ENCODE measurements around the gene NISCH.

The NISCH gene

GRCh38 chr3:52480768-52481715 lies 25.6 kb downstream of the NISCH start:
- TF ChIP-seq NFRKB (IDR thresholded peaks at IDR 0.05), result no peak
- TF ChIP-seq LEF1 (IDR thresholded peaks at IDR 0.05; ENCODE audit: borderline replicate concordance), result no peak
- no peak for TF ChIP-seq FOXM1 (IDR thresholded peaks at IDR 0.05; ENCODE audit: borderline replicate concordance)
- TF ChIP-seq BHLHE40 (IDR thresholded peaks at IDR 0.05; ENCODE audit: borderline replicate concordance), result no peak
- no peak for TF ChIP-seq SUZ12 (IDR thresholded peaks at IDR 0.05)
- no peak for TF ChIP-seq PKNOX1 (IDR thresholded peaks at IDR 0.05)
- no peak for TF ChIP-seq SP1 (IDR thresholded peaks at IDR 0.05)
- no peak for TF ChIP-seq L3MBTL2 (conservative IDR thresholded peaks at IDR 0.05)
- TF ChIP-seq FOXA1 (IDR thresholded peaks at IDR 0.05), result no peak
- no peak for TF ChIP-seq ZNF384 (IDR thresholded peaks at IDR 0.05)
- TF ChIP-seq CTBP1 (IDR thresholded peaks at IDR 0.05; ENCODE audit: borderline replicate concordance), result no peak
- no peak for TF ChIP-seq TARDBP (IDR thresholded peaks at IDR 0.05)
- TF ChIP-seq HDGF (IDR thresholded peaks at IDR 0.05; ENCODE audit: borderline replicate concordance), result no peak
- no peak for TF ChIP-seq FOXK2 (IDR thresholded peaks at IDR 0.05)
- no peak for TF ChIP-seq ELF4 (IDR thresholded peaks at IDR 0.05)
- no peak for TF ChIP-seq ARNT (IDR thresholded peaks at IDR 0.05)
- ChIA-PET POLR2A (no interaction called here), CTCF (interaction anchor here (1.7 kb wide), 1 partner anchor 11 kb away, joined by 5 read pairs; no protein-coding TSS in a partner anchor)
- no peak for DNase-seq (ENCODE audit: extremely low spot score)

GRCh38 chr3:52481819-52482521 lies 26.6 kb downstream of the NISCH start:
- ChIA-PET POLR2A (no interaction called here), CTCF (interaction anchor here (0.7 to 1.7 kb wide), 2 partner anchors 9 to 12 kb away, joined by 3 to 5 read pairs; no protein-coding TSS in a partner anchor)

GRCh38 chr3:52483081-52483480 lies 27.7 kb downstream of the NISCH start:
- ChIA-PET POLR2A (no interaction called here), CTCF (no interaction called here)
- no peak for DNase-seq (ENCODE audit: extremely low spot score)
- TF ChIP-seq FOXK2 (IDR thresholded peaks at IDR 0.05), result no peak
- TF ChIP-seq PKNOX1 (IDR thresholded peaks at IDR 0.05), result no peak
- no peak for TF ChIP-seq SUZ12 (IDR thresholded peaks at IDR 0.05)
- TF ChIP-seq LEF1 (IDR thresholded peaks at IDR 0.05; ENCODE audit: borderline replicate concordance), result no peak

More at GRCh38 chr3:52481819-52482521, 26.6 kb downstream of the NISCH start:
- DNase-seq (ENCODE audit: extremely low spot score), result peak; percentile 70
- TF ChIP-seq FOXM1 (IDR thresholded peaks at IDR 0.05; ENCODE audit: borderline replicate concordance) (no peak), SP1 (IDR thresholded peaks at IDR 0.05) (no peak), LEF1 (IDR thresholded peaks at IDR 0.05; ENCODE audit: borderline replicate concordance) (no peak), ZNF384 (IDR thresholded peaks at IDR 0.05) (no peak), CTBP1 (IDR thresholded peaks at IDR 0.05; ENCODE audit: borderline replicate concordance) (no peak), SUZ12 (IDR thresholded peaks at IDR 0.05) (no peak), HDGF (IDR thresholded peaks at IDR 0.05; ENCODE audit: borderline replicate concordance) (no peak), BHLHE40 (IDR thresholded peaks at IDR 0.05; ENCODE audit: borderline replicate concordance) (no peak)

- ChIA-PET POLR2A (no interaction called here), CTCF (no interaction called here)
- DNase-seq (ENCODE audit: extremely low spot score), result no peak
These were observed 28.4 kb downstream of the NISCH start for GRCh38 chr3:52483577-52484381.

GRCh38 chr3:52484680-52485461 lies 29.5 kb downstream of the NISCH start:
- ChIA-PET CTCF (no interaction called here), POLR2A (no interaction called here)
- DNase-seq (ENCODE audit: extremely low spot score), result no peak
- TF ChIP-seq FOXA1 (IDR thresholded peaks at IDR 0.05) (no peak), TARDBP (IDR thresholded peaks at IDR 0.05) (no peak), CTBP1 (IDR thresholded peaks at IDR 0.05; ENCODE audit: borderline replicate concordance) (no peak)

More at GRCh38 chr3:52483577-52484381, 28.4 kb downstream of the NISCH start:
- TF ChIP-seq HDGF (IDR thresholded peaks at IDR 0.05; ENCODE audit: borderline replicate concordance), result no peak

Data from HEK293T (cell line).